OCI-LY7 (cell line): Measurements from ENCODE around the gene UBP1. TPM values are rescaled to one million over a fixed set of nuclear protein-coding genes. Genes with fewer than 3 reads are reported as not detected.

Source experiments
- BruUV-seq: library from RNA; stranded (reverse); fragments of 400-500 nt; replicated peaks from 2 replicates; lab custom pipeline; 2021; lab: Mats Ljungman, UMichigan
- CTCF ChIA-PET: fragments of 300-600 bp; sonication (Branson Sonifier 250); formaldehyde crosslinking; loops from one replicate; lab custom pipeline; 2022; ENCODE audit warnings: antibody characterized with exemption; ENCODE audit not compliant: unreplicated experiment; lab: Charles Lee
- POLR2A ChIA-PET: fragments of 300-600 bp; sonication (Branson Sonifier 250); formaldehyde crosslinking; loops from one replicate; lab custom pipeline; 2022; ENCODE audit warnings: antibody characterized with exemption; lab: Charles Lee
- DNase-seq: peaks from one replicate; pipeline ENCODE4 v3.0.0-alpha.2; 2015; ENCODE audit warnings: low spot score
- H2AFZ ChIP-seq: fragments of 200-600 bp; sonication (generic), shearing (Covaris generic); 2 replicates; pipeline ENCODE4 v1.6.1; 2014; ENCODE audit warnings: mild to moderate bottlenecking, antibody characterized with exemption, low read length, moderate library complexity
- H3K27ac ChIP-seq: fragments of 200-600 bp; sonication (generic); 2 replicates; pipeline ENCODE4 v1.5.1; 2014; ENCODE audit warnings: mixed run types, low read depth, mild to moderate bottlenecking, moderate library complexity, low read length, inconsistent platforms; ENCODE audit not compliant: poor library complexity, severe bottlenecking
- H3K36me3 ChIP-seq: fragments of 200-600 bp; sonication (generic); 2 replicates; pipeline ENCODE4 v1.6.1; 2014; ENCODE audit warnings: mild to moderate bottlenecking, antibody characterized with exemption, low read length, moderate library complexity, mixed read lengths; ENCODE audit not compliant: insufficient read depth
- H3K4me1 ChIP-seq: fragments of 200-600 bp; sonication (generic); 2 replicates; pipeline ENCODE4 v1.5.1; 2014; ENCODE audit warnings: mild to moderate bottlenecking, low read length; ENCODE audit not compliant: insufficient read depth, poor library complexity, severe bottlenecking
- H3K4me2 ChIP-seq: fragments of 200-600 bp; sonication (generic); 2 replicates; pipeline ENCODE4 v1.6.1; 2014; ENCODE audit warnings: mild to moderate bottlenecking, low read length
- H3K4me3 ChIP-seq: fragments of 200-600 bp; sonication (generic); 2 replicates; pipeline ENCODE4 v1.5.1; 2014; ENCODE audit warnings: mild to moderate bottlenecking, low read depth, low read length; ENCODE audit not compliant: poor library complexity, severe bottlenecking
- H3K79me2 ChIP-seq: fragments of 200-600 bp; sonication (generic); 2 replicates; pipeline ENCODE4 v1.6.1; 2016; ENCODE audit warnings: low read depth, mild to moderate bottlenecking, low read length, moderate library complexity, mixed read lengths; ENCODE audit not compliant: insufficient read depth
- H3K9me2 ChIP-seq: fragments of 200-600 bp; sonication (generic); 2 replicates; pipeline ENCODE4 v1.6.1; 2016; ENCODE audit warnings: mild to moderate bottlenecking, low read length, mixed read lengths; ENCODE audit not compliant: insufficient read depth
- H3K9me3 ChIP-seq: fragments of 200-600 bp; sonication (generic); 2 replicates; pipeline ENCODE4 v1.6.1; 2014; ENCODE audit warnings: mild to moderate bottlenecking, mixed run types, low read length, mixed read lengths
- H4K20me1 ChIP-seq: fragments of 200-600 bp; sonication (generic); 2 replicates; pipeline ENCODE4 v1.6.1; 2014; ENCODE audit warnings: mild to moderate bottlenecking, antibody characterized with exemption, low read length, moderate library complexity, mixed read lengths; ENCODE audit not compliant: insufficient read depth
- CTCF ChIP-seq: fragments of 200-600 bp; sonication (generic); conservative IDR thresholded peaks from 2 replicates; pipeline ENCODE4 v1.5.1; 2014; ENCODE audit warnings: mild to moderate bottlenecking, antibody characterized with exemption, low read length, moderate library complexity, mixed read lengths
- EZH2phosphoT487 ChIP-seq: fragments of 200-600 bp; sonication (generic); IDR thresholded peaks from 2 replicates; pipeline ENCODE4 v1.6.1; 2018; ENCODE audit warnings: low read depth, borderline replicate concordance, mild to moderate bottlenecking, mixed run types, antibody characterized with exemption, low read length, moderate library complexity, mixed read lengths
- intact Hi-C: fragments of 100-400 bp; cut with micrococcal nuclease; formaldehyde crosslinking; loops from one replicate; pipeline ENCODE4 v1.10.0; 2022; ENCODE audit not compliant: unreplicated experiment
- total RNA-seq, 2 experiments: library from RNA; depleted of rRNA in 1 of 2; stranded (reverse); fragments of >200 nt in 1 of 2; shearing (Covaris generic) in 1 of 2; gene quantifications; 2 replicates each; pipeline ENCODE4 v1.2.3, GENCODE V29; 2014 to 2022

Gene UBP1
- total RNA-seq, 2 experiments from 2014 or later = 73.0 to 83.8 TPM

GRCh38 chr3:33424606-33425452 lies 15.4 kb downstream of the UBP1 start:
- Histone ChIP-seq H3K4me2 (no peak overlapping the region), H4K20me1 (peaks cover 15% of the 10 kb centered on the region), H3K9me3 (no peaks in the 10 kb centered on the region; the same call in 1 of the 2 replicates), H2AFZ (no peak overlapping the region), H3K27ac (no peak overlapping the region), H3K9me2 (no peaks in the 10 kb centered on the region), H3K4me3 (no peak overlapping the region), H3K4me1 (peaks cover 9% of the 10 kb centered on the region), H3K79me2 (peaks cover 87% of the 10 kb centered on the region), H3K36me3 (peaks cover 58% of the 10 kb centered on the region)
- ChIA-PET POLR2A (interaction anchor here (0.7 to 1.7 kb wide), 2 partner anchors 9 to 13 kb away, joined by 3 to 7 read pairs; no protein-coding TSS in a partner anchor), CTCF (no interaction called here)
- no peak for TF ChIP-seq EZH2phosphoT487
- TF ChIP-seq CTCF = no peak
- intact Hi-C loops = no loop called here
- DNase-seq = no peak
- no TSS peak for BruUV-seq

- Histone ChIP-seq H3K4me3 (no peak overlapping the region), H3K4me2 (no peak overlapping the region), H4K20me1 (no peaks in the 10 kb centered on the region), H3K27ac (no peak overlapping the region), H3K4me1 (peaks cover 4% of the 10 kb centered on the region), H3K79me2 (peaks cover 66% of the 10 kb centered on the region), H3K9me2 (no peaks in the 10 kb centered on the region), H3K36me3 (peaks cover 89% of the 10 kb centered on the region), H2AFZ (no peak overlapping the region), H3K9me3 (no peaks in the 10 kb centered on the region; the same call in 1 of the 2 replicates)
- intact Hi-C loops = no loop called here
- TF ChIP-seq EZH2phosphoT487 = no peak
- no peak for TF ChIP-seq CTCF
- CTCF ChIA-PET = no interaction called here
- BruUV-seq = no TSS peak
- no peak for DNase-seq
- POLR2A ChIA-PET = no interaction called here
Observed at GRCh38 chr3:33420966-33421365, 19.2 kb downstream of the UBP1 start.

- no peaks in the 10 kb centered on the region; the same call in 1 of the 2 replicates for H3K9me3 ChIP-seq
- intact Hi-C loops = no loop called here
- DNase-seq = no peak
- H3K79me2 ChIP-seq = peaks cover 60% of the 10 kb centered on the region; the same call in 1 of the 2 replicates
- no peaks in the 10 kb centered on the region for H3K9me2 ChIP-seq
- BruUV-seq = no TSS peak
- no peak overlapping the region for H3K27ac ChIP-seq
- H3K4me2 ChIP-seq = no peak overlapping the region
- peaks cover 4% of the 10 kb centered on the region for H3K4me1 ChIP-seq
- TF ChIP-seq CTCF = no peak
- no peak for TF ChIP-seq EZH2phosphoT487
- ChIA-PET CTCF (no interaction called here), POLR2A (interaction anchor here (0.5 to 1.7 kb wide), 2 partner anchors 16 to 160 kb away, joined by 3 read pairs; no protein-coding TSS in a partner anchor)
- no peak overlapping the region for H3K4me3 ChIP-seq
- H4K20me1 ChIP-seq = no peaks in the 10 kb centered on the region
- peaks cover 92% of the 10 kb centered on the region for H3K36me3 ChIP-seq
- no peak overlapping the region for H2AFZ ChIP-seq
Observed at GRCh38 chr3:33419948-33420347, 20.3 kb downstream of the UBP1 start.
